Measurements from ENCODE around the gene GPLD1.

Gene GPLD1

DNA sequence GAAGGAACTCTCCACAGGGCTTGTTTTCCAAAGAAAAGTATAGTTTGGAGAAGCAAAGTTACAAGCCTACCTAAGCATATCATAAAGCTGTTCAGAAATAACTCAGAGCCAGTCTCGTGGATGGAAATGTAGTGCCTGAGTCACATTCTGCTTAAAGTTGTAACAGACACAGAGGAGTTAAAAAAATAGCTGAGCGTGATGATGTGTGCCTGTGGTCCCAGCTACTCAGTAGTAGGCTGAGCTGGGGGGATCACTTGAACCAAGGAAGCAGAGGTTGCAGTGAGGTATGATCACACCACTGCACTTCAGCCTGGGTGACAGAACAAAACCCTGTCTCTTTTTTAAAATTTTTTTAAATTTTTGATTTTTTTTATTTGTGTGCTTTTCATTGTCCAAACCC is 12.0 kb upstream of the GPLD1 start:
- DNase-seq (ENCODE audit: low read depth), result no peak

DNA sequence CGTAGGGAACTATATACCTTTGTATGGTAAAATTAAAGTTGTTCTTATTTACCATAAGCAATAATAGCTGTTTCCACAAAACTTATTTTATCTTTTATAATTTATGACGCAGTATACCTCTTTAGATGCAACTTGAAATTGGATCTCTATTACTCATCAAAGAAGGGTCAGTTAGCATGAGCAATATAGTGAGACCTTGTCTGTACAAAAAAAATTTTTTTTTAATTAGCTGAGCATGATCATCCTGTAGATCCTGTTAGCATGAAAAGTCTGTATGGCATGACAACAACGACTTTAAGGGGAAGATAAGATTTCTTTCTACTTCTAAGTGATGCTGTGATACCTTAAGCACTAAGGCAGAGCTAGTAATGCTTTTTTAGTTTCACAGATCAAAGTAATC is 11.3 kb upstream of the GPLD1 start:
- DNase-seq (ENCODE audit: low read depth), result no peak

DNA sequence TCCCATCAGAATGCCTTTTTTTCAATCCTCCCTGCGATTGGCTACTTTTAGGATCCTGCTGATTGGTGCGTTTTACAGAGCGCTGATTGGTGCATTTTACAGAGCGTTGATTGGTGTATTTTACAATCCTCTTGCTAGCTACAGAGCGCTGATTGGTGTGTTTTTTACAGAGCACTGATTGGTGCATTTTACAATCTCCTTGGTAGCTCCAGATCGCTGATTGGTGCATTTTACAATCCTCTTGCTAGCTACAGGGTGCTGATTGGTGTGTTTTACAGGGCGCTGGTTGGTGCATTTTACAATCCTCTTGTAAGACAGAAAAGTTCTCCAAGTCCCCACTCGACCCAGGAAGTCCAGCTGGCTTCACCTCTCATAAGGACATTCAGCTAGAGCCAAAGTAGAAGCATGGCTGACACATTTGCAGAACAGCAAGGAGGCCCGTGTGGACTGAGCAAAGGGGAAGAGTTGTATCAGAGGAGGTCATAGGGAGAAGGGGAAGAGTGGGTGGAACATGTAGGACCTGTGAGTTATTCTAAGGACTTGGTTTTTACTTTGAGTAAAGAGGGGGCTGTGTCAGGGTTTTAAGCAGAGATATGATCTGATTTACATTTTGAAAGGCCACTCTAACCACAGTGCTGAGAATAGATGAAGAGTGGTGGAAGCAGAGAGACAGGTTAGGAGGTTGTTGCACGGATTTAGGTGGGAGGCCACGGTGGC is 8.0 kb upstream of the GPLD1 start:
- no peak for DNase-seq (ENCODE audit: low read depth)

DNA sequence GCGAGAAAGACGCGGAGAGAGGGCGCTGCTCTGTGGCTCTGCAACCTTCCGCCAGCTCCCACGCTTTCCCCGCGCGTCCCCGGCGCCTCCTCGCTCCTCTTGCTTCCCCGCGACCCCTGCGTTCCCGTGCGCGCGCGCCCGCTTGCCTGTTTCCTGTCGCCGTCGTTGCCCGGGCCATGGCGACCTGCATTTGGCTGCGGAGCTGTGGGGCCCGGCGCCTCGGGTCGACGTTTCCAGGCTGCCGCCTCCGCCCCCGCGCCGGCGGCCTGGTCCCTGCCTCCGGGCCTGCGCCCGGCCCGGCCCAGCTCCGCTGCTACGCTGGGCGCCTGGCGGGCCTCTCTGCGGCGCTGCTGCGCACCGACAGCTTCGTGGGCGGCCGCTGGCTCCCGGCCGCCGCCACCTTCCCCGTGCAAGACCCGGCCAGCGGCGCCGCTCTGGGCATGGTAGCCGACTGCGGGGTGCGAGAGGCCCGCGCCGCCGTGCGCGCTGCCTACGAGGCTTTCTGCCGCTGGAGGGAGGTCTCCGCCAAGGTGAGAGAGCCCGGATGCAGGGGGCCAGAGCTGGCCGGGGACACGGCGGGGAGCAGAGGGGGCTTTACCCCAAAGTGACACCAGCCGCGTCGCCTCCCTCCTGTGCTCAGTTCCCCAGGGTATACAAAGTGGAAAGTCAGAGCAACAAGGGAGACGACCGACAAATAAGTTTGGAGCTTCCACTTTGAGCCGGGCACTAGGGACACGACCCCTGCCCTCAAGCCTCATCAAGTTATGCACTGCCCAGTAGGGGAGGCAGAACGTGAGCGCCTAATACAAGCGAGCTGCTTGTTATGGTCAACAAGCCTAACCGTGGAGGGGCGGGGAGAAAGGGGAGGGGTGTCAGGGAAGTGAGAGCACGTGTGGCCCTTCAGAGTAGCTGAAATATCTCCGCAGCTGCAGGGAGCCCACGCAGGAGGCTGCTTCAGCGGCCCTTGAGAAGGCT is 5.7 kb upstream of the GPLD1 start, which contains the start of gene ALDH5A1:
Gene ALDH5A1 (plus strand): TSS at position 149 of the 975 bp plus-strand sequence. CDS start 28 bp downstream, at position 177.
- peak; percentile 73 for DNase-seq (ENCODE audit: low read depth)

DNA sequence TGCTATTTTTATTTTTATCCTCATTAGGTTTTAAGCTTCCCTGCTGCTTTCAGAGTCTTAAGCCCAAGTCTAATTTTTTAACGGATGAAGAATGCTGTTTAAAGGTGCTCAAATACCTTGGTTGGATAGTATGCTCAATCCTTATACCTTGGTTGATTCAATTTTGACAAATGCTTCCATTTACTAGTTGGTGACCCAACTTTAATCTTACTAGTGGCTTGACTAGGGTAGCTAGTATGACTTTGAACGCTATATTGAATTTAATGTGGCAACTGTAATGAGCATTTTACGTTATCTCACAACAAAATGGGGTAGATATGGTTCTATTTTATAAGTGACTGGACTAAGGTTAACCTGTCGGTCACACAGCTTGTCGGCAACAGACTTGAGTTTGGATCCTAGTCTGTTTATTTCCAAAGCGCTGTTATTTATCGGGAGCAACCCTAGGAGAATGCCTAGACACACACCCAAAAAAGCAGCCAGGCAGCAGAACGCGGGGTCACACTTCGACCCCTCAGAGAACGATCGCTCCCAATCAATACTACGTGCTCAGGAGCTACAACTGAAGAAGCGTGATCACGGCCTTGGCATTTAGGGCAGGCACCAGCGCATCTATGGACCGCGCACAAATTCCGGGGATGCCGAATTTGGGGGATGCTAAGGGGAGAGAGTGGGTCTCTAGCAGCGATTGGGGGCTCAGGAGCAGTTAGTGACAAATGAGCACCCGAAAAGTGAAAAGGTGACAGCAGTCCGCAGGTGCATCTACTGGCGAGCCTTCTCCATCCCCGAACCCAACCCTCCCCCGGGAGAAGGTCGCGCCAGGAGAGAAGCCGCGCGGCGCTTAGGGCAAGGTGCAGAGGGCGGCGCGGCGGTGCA is 4.8 kb upstream of the GPLD1 start:
- no peak for DNase-seq (ENCODE audit: low read depth)

DNA sequence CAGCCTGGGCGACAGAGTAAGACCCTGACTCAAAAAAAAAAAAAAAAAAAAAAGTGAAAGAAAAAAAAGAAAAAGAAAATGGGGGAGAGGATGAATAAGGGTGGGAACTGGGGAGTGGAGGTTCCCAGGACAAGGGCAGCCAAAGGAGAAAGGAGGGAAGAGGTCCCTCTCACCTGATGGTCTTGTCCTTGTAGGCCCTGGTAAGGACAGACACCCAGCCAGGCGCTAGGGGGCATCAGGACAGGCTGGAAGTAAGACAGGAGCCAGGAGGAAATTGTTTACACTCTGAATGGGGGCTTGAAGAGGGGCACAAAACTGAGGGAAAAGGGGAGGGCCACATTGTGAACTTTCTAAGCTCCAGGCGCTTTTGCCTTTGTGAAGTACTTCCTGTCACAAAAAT is 3.1 kb upstream of the GPLD1 start:
- no peak for DNase-seq (ENCODE audit: low read depth)

DNA sequence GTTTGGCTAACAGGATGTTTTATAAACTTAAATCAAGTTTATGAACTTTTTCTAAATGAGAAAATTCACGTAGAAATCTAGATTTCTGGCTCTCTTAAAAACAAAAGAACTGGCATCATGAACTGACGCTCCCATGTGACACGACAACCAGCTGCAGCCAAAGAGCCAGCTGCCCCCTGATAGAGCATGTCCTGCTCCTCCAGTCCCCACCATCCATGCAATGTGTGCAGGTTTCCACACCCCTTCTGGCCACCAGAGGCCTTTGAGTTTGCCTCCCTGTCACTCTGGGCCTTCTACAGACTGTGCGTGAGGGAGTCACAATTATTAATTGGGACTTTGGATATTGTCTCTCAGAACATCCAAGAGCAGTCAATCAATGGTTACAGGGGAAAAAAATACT is 1.6 kb upstream of the GPLD1 start:
- no peak for DNase-seq (ENCODE audit: low read depth)

DNA sequence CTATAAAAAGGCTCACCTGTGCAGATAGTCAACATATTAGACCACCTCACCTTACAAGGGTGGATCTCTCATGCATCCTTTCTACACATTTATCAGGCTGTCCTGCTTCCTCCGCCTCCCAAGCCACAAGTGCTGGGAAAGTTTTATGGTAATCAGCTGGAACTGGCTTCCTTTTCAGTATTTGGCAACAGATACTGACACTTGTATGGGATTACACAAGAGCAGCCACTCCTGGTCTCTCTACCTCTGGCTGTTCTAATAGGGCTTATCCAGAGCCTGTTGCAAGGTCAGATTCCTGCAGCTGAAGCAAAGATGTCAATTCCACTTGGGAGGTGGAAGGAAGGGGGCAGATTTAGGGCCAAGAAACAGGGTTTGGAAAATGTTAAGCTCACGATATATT is 503 bp upstream of the GPLD1 start:
- DNase-seq (ENCODE audit: low read depth), result no peak

DNA sequence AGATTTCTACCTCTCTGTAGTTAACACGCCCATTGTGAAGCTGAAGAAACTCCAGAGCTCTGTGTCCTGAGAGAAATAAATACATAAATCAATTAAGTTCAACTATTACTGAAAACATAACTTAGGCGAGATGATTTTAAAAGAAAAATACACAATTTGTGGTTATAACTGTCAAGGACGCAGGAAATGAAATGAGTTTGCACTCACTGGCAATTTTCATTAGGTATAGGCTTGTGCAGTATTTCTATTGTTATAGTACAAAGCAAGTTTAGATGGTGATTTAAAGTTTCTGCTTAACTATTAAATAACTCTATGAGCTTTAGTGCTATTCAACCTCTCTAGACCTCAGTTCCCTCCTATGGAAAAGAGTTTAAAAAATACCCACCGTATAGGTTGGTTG is 3.3 kb downstream of the GPLD1 start:
- no peak for DNase-seq (ENCODE audit: low read depth)

DNA sequence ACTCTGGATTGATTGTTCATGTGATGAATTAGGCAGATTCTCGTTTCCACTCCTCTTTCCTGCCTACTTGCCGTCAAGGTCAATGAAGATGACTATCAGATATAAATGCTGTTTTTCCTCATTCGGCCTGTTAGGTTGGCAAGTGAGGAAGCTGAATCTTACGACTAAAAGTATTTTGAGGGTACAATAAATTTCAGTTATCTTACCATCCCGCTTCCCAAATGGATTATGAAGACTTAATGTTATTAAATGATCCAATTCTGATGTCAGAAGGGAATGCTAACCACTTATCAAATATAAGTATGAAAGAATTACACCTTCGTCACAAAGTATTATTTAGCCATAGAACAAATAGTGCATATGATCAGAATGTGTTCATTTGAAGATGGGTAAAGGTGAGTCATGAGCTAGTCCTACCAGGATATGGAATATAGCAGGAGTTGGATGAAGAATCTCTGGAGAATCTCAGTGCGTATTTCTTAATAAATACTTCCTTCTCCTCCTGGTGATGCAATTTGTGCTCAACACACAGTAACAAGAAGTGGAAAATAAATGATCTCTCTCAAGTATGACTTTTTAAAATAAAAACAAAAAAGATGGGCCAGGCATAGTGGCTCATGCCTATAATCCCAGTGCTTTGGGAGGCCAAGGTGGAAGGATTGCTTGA is 4.6 kb downstream of the GPLD1 start:
- no peak for DNase-seq (ENCODE audit: low read depth)

DNA sequence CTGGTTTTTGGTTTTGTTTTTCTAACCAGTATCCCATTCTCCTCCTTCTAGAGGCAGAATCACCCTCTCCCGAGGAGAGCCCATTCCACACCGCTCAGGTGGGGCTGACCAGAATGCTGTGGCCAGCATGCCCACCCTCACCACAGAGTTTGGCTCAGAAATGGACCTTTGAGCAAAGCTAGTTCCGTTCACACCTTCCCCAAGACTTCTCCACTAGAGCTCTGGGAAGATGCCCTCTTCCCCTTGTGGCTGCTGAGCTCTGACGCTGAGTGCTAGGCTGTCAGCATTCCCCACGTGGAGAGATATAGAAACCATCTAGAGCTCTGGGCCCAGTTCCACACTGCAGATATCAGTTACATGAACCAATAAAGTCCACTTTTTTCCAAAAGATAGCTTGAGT is 7.9 kb downstream of the GPLD1 start:
- no peak for DNase-seq (ENCODE audit: low read depth)

DNA sequence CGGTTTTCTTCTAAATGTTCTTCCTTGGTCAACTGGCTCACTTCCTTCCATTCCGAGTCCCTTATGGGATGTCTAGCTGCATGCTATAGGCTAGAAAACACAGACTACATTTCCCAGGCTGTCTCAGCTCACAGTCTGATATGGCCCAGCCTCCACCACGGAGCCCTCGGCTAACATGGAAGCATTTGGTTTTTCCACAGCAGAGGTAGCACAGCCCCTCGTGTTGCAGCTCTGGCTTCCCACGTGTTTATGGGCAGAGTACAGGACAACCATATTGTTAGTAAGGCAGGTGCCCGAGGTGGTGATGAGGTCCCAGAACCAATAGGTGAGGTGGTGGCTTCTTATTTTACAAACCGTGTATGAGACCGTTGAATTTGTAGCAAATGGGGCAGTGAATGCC is 8.7 kb downstream of the GPLD1 start:
- DNase-seq (ENCODE audit: low read depth), result no peak

DNA sequence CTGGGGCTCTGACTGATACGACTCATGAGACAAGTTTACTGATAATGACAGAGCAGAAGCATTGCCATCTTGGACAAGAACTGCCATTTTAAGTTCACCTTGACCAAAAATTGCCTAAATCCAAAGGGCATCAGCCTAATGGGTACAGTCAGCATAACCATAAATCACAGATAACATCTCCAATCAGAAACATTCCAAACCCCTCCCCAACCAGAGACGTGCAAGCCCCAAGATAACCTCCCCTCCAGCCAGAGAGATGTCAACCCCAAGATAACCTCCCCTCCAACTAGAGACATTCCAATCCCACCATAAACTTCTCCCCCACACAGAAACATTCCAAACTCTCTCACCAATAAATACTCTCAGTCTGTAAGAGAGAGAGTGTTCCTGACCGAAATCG is 10.5 kb downstream of the GPLD1 start:
- no peak for DNase-seq (ENCODE audit: low read depth)

DNA sequence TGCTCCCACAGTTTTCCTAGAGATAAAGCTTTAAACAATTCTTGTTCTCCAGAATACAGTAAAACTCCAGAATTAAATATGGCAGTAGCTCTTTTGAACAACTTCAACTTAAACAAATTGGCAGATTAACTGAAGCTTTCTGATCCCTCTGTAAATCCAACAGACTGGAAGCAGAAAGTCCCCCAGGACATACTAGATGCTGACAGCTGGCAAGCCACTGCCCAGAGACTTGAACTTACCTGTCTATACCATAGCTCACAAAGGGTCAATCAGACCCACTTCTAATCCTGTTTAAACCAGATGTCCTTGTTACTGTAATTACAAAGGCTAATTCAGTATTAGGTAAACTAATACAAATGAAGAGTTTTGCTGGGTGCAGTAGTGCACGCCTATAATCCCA is 12.3 kb downstream of the GPLD1 start:
- DNase-seq (ENCODE audit: low read depth), result no peak

DNA sequence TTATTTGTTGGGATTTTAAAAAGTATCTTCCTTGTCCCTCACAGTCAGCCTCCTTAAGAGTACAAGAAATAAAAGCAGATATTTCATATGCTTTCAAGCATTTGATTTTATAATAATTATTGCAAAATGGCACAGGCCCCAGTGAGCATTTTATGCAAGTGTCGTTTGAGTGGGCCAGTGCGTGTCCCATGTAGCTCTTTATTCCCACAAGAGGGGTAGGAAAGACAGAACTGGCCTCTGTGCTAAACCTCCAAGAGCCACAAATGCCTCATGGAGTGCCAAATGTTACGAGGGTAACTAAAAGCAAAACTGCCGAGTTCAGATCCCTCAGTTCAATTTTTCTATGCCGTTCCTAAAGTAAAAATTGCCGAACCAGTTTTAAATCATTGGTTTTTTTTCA is 12.7 kb downstream of the GPLD1 start:
- no peak for DNase-seq (ENCODE audit: low read depth)

DNA sequence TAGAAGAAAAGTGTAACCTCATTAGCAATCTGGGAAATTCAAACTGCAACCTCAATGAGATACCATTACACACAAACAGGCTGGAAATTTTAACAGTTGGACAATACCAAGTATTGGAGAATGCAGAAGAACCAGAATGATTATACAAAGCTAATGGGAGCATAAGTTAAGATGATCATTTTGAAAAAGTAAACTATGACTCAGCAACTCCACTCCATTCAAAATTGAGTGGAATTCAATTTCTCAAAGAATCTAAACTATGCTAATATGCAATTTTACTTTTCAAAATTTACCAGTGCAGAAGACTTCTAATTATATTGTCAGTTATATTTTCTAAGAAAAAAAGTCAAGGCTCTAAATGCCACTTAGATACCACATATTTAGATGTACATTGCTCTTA is 17.2 kb downstream of the GPLD1 start:
- DNase-seq (ENCODE audit: low read depth), result no peak

DNA sequence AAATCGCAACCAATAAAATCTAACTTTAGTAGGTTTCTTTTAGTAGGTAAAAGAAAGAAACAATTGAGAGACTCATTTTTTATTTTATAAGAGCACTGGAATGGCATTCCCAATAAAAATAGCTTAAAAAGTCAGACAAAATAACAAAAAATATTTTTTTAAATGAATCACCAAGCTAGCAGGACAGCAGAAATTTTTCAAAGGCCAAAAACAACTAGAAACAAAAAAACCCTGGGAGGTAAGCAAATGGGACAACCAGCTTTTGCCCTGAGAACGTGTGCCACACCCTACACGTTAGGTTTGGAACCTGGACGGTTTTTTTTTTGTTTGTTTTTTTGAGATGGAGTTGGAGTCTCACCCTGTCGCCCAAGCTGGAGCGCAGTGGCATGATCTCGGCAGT is 19.6 kb downstream of the GPLD1 start:
- DNase-seq (ENCODE audit: low read depth), result no peak

DNA sequence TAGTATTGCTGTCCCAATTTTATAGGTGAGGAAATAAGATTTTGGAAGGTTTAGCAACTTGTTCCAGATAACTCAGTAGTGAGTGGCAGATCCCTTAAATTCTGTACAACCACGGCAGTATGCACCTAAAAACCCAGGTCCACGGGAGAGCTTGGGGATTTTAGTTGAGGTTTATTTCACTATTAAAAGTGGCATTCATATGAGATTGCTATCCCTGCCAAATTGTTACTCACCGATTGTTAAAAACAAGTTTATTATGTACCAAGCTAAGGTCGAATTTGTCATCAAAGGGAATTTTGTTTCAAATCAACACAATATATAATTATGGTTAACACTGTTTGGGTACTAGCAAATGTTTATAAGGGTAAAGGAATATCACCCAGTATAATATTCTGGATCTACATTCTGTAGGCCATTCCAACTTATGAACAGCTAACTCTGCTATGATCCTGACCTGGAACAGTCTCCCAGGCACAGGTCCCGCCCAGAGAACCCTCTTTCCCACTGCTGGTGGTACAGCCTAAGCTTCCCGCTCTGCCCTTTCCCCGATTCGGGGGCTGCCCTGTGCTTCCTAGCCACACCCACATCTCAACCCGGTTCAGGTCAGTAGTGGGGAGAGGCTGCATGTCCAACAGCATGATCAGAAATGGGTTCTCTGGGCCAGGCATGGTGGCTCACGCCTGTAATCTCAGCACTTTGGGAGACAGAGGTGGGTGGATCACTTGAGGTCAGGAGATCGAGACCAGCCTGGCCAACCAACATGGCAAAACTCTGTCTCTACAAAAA is 24.9 kb downstream of the GPLD1 start:
- no peak for DNase-seq (ENCODE audit: low read depth)

DNA sequence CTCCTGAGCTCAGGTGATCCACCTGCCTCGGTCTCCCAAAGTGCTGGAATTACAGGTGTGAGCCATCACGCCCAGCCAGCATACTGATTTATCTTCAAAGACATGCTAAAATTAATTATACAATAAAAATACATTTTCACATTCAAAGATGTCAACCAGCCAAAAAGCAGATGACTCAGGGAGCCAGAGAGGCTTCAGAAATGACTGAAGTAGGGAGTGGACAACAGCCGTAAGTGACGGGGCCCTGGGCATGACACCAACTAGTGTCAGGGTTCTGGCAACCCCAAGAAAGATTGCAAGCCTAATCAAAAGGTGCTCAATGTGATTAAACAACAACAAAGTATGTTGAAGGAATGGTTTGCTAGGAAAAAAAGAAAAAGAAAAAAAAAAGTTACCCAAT is 28.4 kb downstream of the GPLD1 start:
- no peak for DNase-seq (ENCODE audit: low read depth)

DNA sequence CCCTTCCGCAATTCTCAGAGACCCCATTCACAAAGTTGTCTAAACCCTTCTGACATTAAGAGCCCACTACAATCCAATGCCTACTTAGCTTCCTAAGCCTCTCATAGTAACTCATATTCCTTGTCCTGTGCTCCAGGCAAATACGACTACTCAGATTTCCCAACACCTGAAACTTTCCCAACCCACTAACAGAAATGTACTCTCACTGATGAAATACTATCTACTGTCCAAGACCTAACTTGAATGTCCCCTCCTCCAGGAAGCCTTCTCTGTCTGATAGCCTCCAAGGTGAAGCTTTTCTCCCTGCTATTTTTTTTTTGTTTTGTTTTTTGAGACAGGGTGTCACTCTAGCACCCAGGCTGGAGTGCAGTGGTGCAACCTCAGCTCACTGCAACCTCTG is 30.4 kb downstream of the GPLD1 start:
- DNase-seq (ENCODE audit: low read depth), result no peak

DNA sequence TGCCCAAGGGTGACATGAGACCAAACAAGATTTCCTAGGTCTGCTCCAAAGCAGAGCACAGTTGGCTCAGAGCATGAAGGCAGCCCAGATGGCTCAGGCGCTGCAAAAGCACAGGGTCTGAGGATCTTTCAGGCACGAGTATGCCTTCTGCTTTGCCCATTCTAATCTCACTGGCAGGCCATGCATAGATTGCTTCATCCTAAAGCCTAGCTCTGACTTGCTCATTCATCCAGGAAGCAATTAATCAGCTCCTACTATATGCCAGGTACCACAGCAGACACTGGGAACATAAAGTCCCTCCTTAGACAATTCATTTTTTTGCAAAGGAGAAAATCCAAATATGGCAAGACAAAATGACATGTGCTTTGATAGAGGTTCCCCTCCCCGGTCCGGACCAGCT is 31.2 kb downstream of the GPLD1 start:
- no peak for DNase-seq (ENCODE audit: low read depth)

Data from activated T-cell treated with anti-CD3 and anti-CD28 coated beads for 24 hours (primary cell).